ENCODE data around the gene DENND10.
"Not testable (repeated sequence)": the region's sequence is repeated elsewhere in the genome, so short reads cannot be mapped to it uniquely, and the experiment has no call there.

DENND10 gene

GRCh38 chr10:119162452-119163092 is 58.7 kb downstream of the DENND10 start:
- Histone ChIP-seq H3K36me3 (ENCODE audit: insufficient read depth, low read depth, low read length) (peaks cover 36% of the 10 kb centered on the region), H3K4me1 (ENCODE audit: insufficient read depth, low read length) (peaks cover 9% of the 10 kb centered on the region; the same call in 1 of the 2 replicates), H3K4me3 (ENCODE audit: low read length) (no peak overlapping the region), H3K27me3 (ENCODE audit: insufficient read depth, low read length) (no peaks in the 10 kb centered on the region; the same call in 1 of the 2 replicates), H3K9ac (ENCODE audit: low read depth, low read length) (no peak overlapping the region), H3K27ac (ENCODE audit: low read length) (no peak overlapping the region), H3K9me3 (ENCODE audit: insufficient read depth, low read depth, low read length) (no peaks in the 10 kb centered on the region)

- H3K4me3 ChIP-seq (ENCODE audit: low read length): peak within 1 kb of the TSS; percentile 89
- H3K27ac ChIP-seq (ENCODE audit: low read length): no peak within 1 kb of the TSS
- no peaks in the 10 kb centered on the region; the same call in 1 of the 2 replicates for H3K27me3 ChIP-seq (ENCODE audit: insufficient read depth, low read length)
- peaks cover 9% of the 10 kb centered on the region; the same call in 1 of the 2 replicates for H3K4me1 ChIP-seq (ENCODE audit: insufficient read depth, low read length)
- peaks cover 46% of the 10 kb centered on the region for H3K36me3 ChIP-seq (ENCODE audit: insufficient read depth, low read depth, low read length)
- H3K9me3 ChIP-seq (ENCODE audit: insufficient read depth, low read depth, low read length): no peaks in the 10 kb centered on the region
- H3K9ac ChIP-seq (ENCODE audit: low read depth, low read length): peak within 1 kb of the TSS; percentile 85; the same call in 1 of the 2 replicates
Measured at GRCh38 chr10:119165171-119166117, 61.5 kb downstream of the DENND10 start, which contains the start of gene SFXN4. TSS of gene SFXN4 (minus strand) at chr10:119165714. CDS start at chr10:119165647, 67 bp downstream.

- H3K4me1 ChIP-seq (ENCODE audit: insufficient read depth, low read length): peaks cover 9% of the 10 kb centered on the region; the same call in 1 of the 2 replicates
- peak overlapping the region; percentile 85; the same call in 1 of the 2 replicates for H3K9ac ChIP-seq (ENCODE audit: low read depth, low read length)
- H3K27me3 ChIP-seq (ENCODE audit: insufficient read depth, low read length): no peaks in the 10 kb centered on the region; the same call in 1 of the 2 replicates
- no peak overlapping the region for H3K27ac ChIP-seq (ENCODE audit: low read length)
- peaks cover 45% of the 10 kb centered on the region for H3K36me3 ChIP-seq (ENCODE audit: insufficient read depth, low read depth, low read length)
- no peaks in the 10 kb centered on the region for H3K9me3 ChIP-seq (ENCODE audit: insufficient read depth, low read depth, low read length)
- H3K4me3 ChIP-seq (ENCODE audit: low read length): peak overlapping the region; percentile 89
Measured at GRCh38 chr10:119166118-119166500, 62.2 kb downstream of the DENND10 start.

- peaks cover 9% of the 10 kb centered on the region; the same call in 1 of the 2 replicates for H3K4me1 ChIP-seq (ENCODE audit: insufficient read depth, low read length)
- no peak overlapping the region; the same call in 1 of the 2 replicates for H3K4me3 ChIP-seq (ENCODE audit: low read length)
- no peak overlapping the region for H3K27ac ChIP-seq (ENCODE audit: low read length)
- H3K27me3 ChIP-seq (ENCODE audit: insufficient read depth, low read length): no peaks in the 10 kb centered on the region; the same call in 1 of the 2 replicates
- H3K9me3 ChIP-seq (ENCODE audit: insufficient read depth, low read depth, low read length): no peaks in the 10 kb centered on the region
- H3K9ac ChIP-seq (ENCODE audit: low read depth, low read length): no peak overlapping the region
- peaks cover 45% of the 10 kb centered on the region for H3K36me3 ChIP-seq (ENCODE audit: insufficient read depth, low read depth, low read length)
Measured at GRCh38 chr10:119166564-119166963, 62.7 kb downstream of the DENND10 start.

- Histone ChIP-seq H3K9me3 (ENCODE audit: insufficient read depth, low read depth, low read length) (no peaks in the 10 kb centered on the region), H3K27ac (ENCODE audit: low read length) (no peak overlapping the region), H3K9ac (ENCODE audit: low read depth, low read length) (no peak overlapping the region), H3K4me3 (ENCODE audit: low read length) (no peak overlapping the region), H3K36me3 (ENCODE audit: insufficient read depth, low read depth, low read length) (peaks cover 49% of the 10 kb centered on the region), H3K4me1 (ENCODE audit: insufficient read depth, low read length) (peaks cover 9% of the 10 kb centered on the region; the same call in 1 of the 2 replicates), H3K27me3 (ENCODE audit: insufficient read depth, low read length) (no peaks in the 10 kb centered on the region; the same call in 1 of the 2 replicates)
Measured at GRCh38 chr10:119167041-119167440, 63.1 kb downstream of the DENND10 start.

- H3K4me3 ChIP-seq (ENCODE audit: low read length): no peak overlapping the region
- no peaks in the 10 kb centered on the region for H3K27me3 ChIP-seq (ENCODE audit: insufficient read depth, low read length)
- no peaks in the 10 kb centered on the region for H3K9me3 ChIP-seq (ENCODE audit: insufficient read depth, low read depth, low read length)
- no peak overlapping the region for H3K9ac ChIP-seq (ENCODE audit: low read depth, low read length)
- peaks cover 73% of the 10 kb centered on the region for H3K36me3 ChIP-seq (ENCODE audit: insufficient read depth, low read depth, low read length)
- H3K4me1 ChIP-seq (ENCODE audit: insufficient read depth, low read length): peaks cover 6% of the 10 kb centered on the region; the same call in 1 of the 2 replicates
- no peak overlapping the region for H3K27ac ChIP-seq (ENCODE audit: low read length)
Measured at GRCh38 chr10:119174109-119174508, 70.2 kb downstream of the DENND10 start.

- Histone ChIP-seq H3K36me3 (ENCODE audit: insufficient read depth, low read depth, low read length) (peaks cover 55% of the 10 kb centered on the region), H3K9me3 (ENCODE audit: insufficient read depth, low read depth, low read length) (no peaks in the 10 kb centered on the region), H3K4me1 (ENCODE audit: insufficient read depth, low read length) (peaks cover 7% of the 10 kb centered on the region; the same call in 1 of the 2 replicates), H3K27ac (ENCODE audit: low read length) (no peak overlapping the region), H3K4me3 (ENCODE audit: low read length) (no peak overlapping the region), H3K27me3 (ENCODE audit: insufficient read depth, low read length) (no peaks in the 10 kb centered on the region), H3K9ac (ENCODE audit: low read depth, low read length) (no peak overlapping the region)
Measured at GRCh38 chr10:119176166-119176565, 72.3 kb downstream of the DENND10 start.

GRCh38 chr10:119177708-119178371 is 73.9 kb downstream of the DENND10 start:
- Histone ChIP-seq H3K27ac (ENCODE audit: low read length) (peak overlapping the region; percentile 60), H3K9me3 (ENCODE audit: insufficient read depth, low read depth, low read length) (no peaks in the 10 kb centered on the region), H3K9ac (ENCODE audit: low read depth, low read length) (peak overlapping the region; percentile 95), H3K4me3 (ENCODE audit: low read length) (peak overlapping the region; percentile 91), H3K36me3 (ENCODE audit: insufficient read depth, low read depth, low read length) (peaks cover 39% of the 10 kb centered on the region), H3K27me3 (ENCODE audit: insufficient read depth, low read length) (no peaks in the 10 kb centered on the region), H3K4me1 (ENCODE audit: insufficient read depth, low read length) (peaks cover 7% of the 10 kb centered on the region; the same call in 1 of the 2 replicates)

- Histone ChIP-seq H3K27me3 (ENCODE audit: insufficient read depth, low read length) (no peaks in the 10 kb centered on the region), H3K36me3 (ENCODE audit: insufficient read depth, low read depth, low read length) (peaks cover 32% of the 10 kb centered on the region), H3K4me1 (ENCODE audit: insufficient read depth, low read length) (peaks cover 7% of the 10 kb centered on the region; the same call in 1 of the 2 replicates), H3K9me3 (ENCODE audit: insufficient read depth, low read depth, low read length) (no peaks in the 10 kb centered on the region), H3K4me3 (ENCODE audit: low read length) (peak within 1 kb of the TSS; percentile 91), H3K27ac (ENCODE audit: low read length) (peak within 1 kb of the TSS; percentile 60), H3K9ac (ENCODE audit: low read depth, low read length) (peak within 1 kb of the TSS; percentile 95)
Measured at GRCh38 chr10:119178372-119179119, 74.6 kb downstream of the DENND10 start, which contains the start of gene PRDX3. TSS of gene PRDX3 (minus strand) at chr10:119178812. CDS start at chr10:119178790, 22 bp downstream.

- not testable (repeated sequence) for H3K27ac ChIP-seq (ENCODE audit: low read length); H3K9me3 ChIP-seq (ENCODE audit: insufficient read depth, low read depth, low read length); H3K4me3 ChIP-seq (ENCODE audit: low read length); H3K27me3 ChIP-seq (ENCODE audit: insufficient read depth, low read length); H3K4me1 ChIP-seq (ENCODE audit: insufficient read depth, low read length); H3K9ac ChIP-seq (ENCODE audit: low read depth, low read length)
- H3K36me3 ChIP-seq (ENCODE audit: insufficient read depth, low read depth, low read length): peaks cover 11% of the 10 kb centered on the region
Measured at GRCh38 chr10:119180850-119181400, 77.0 kb downstream of the DENND10 start.

Data from iPS-20b (cell line).